ENCODE measurements around the gene FDXR.
A peak's percentile ranks its signal among the peaks of the same experiment; 100 is the strongest.

The FDXR gene

DNA sequence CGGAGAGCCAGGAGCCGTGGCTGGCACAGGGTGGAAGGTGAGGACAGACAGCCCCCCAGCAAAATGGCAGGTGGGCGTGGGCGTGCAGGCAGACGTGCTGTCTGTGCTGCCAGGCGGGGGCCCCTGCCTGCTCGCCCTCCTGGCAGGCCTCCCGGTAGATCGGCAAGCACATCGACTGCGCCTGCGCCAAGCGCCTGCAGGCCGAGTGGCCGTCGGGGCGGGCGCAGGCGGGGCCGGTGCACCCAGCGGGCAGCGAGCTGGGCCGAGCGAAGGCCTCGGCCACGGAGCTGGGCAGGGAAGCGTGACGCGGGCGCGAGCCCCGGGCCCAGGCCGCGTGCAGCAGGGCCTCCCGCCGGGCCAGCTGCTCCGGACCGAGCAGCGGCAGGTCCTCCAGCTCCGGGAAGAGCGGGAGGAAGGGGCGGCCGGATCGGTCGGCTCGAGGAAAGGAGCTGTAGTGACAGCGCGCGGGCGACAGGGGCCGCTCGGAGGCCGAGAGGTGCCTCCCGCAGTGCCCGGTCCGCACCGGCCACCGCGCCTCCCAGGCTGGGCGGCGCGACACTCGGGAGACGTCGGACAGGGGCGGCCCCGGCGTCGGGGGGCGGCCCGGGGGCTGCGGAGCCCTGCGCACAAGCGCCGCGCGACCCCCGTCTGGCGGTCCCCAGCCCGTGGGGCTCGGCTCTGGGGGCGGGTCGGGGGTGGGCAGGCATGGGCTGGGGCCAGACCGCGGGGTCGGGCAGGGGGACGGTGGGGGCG is 30.0 kb downstream of the FDXR start:
- no peak overlapping the region for H3K4me3 Mint-ChIP-seq
- ATAC-seq = peak; percentile 39

DNA sequence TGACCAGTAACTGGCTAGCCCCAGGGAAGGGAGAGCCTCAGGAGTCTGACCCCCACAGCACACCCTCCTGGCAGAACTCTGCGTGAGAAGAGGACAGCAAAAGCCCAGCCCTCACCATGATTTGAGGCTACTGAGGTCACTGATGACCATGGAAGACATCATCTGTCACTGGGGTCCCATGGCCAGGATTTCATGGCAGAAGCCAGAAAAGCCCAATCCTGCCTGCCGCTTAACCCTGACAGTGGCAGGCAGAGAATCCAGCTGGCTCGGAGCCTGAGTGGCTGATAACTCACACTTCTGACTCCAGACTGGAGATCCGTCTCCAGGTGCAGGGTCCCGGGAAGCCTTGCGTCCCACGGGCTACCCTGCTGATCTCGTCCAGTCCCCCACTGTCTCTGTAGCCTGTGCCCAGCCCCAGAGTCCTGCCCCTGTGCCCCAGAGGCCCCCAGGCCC is 30.6 kb downstream of the FDXR start:
- Mint-ChIP-seq H3K4me1 (peaks cover 42% of the 10 kb centered on the region), H3K27me3 (peaks cover 34% of the 10 kb centered on the region), H3K9me3 (no peaks in the 10 kb centered on the region), H3K27ac (peak overlapping the region in 1 of 2 donors; percentile 71), H3K4me3 (peak overlapping the region; percentile 12 to 24)
- no peak for DNase-seq
- no peak for ATAC-seq

More for the DNA sequence above, 30.0 kb downstream of the FDXR start:
- H3K4me1 Mint-ChIP-seq = peaks cover 42% of the 10 kb centered on the region
- H3K27me3 Mint-ChIP-seq = peaks cover 34% of the 10 kb centered on the region
- H3K9me3 Mint-ChIP-seq = no peaks in the 10 kb centered on the region
- no peak for DNase-seq
- H3K27ac Mint-ChIP-seq = no peak overlapping the region

DNA sequence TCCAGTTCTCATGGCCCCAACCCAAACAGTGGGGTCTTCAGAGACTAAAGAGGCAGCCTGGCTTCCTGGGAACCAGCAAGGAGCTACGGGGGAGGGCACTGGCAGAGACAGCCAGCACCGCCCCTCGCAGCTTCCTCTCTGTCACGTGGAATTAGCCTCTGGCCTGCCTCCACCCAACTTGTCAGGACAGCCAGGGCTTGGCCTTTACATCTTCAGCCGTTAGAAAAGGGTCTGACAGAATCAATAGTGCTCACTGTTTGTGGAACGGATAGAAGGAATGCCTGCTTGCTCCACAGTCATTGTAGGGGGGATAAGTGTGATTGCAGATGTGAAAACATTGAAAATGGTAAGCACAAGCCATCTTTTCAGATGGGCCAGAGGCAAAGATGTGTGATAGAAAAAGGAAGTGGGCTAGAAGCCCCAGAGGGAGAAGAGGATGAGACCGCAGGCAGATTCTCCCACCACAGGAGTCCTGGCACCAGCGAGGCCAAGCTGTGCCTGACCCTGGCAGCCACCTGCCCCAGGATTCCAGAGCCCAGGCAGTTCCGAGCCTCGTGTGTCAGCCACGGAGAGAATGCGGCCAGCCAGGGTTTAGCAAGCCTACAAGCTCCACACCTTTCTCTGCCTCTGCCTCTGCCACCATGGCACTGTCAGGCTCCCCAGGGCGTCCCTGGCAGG is 31.7 kb downstream of the FDXR start:
- peaks cover 34% of the 10 kb centered on the region for H3K27me3 Mint-ChIP-seq
- peak overlapping the region in 1 of 2 donors; percentile 31 for H3K27ac Mint-ChIP-seq
- H3K9me3 Mint-ChIP-seq = no peaks in the 10 kb centered on the region
- DNase-seq = no peak
- peaks cover 48% of the 10 kb centered on the region for H3K4me1 Mint-ChIP-seq
- ATAC-seq = no peak
- H3K4me3 Mint-ChIP-seq = no peak overlapping the region

DNA sequence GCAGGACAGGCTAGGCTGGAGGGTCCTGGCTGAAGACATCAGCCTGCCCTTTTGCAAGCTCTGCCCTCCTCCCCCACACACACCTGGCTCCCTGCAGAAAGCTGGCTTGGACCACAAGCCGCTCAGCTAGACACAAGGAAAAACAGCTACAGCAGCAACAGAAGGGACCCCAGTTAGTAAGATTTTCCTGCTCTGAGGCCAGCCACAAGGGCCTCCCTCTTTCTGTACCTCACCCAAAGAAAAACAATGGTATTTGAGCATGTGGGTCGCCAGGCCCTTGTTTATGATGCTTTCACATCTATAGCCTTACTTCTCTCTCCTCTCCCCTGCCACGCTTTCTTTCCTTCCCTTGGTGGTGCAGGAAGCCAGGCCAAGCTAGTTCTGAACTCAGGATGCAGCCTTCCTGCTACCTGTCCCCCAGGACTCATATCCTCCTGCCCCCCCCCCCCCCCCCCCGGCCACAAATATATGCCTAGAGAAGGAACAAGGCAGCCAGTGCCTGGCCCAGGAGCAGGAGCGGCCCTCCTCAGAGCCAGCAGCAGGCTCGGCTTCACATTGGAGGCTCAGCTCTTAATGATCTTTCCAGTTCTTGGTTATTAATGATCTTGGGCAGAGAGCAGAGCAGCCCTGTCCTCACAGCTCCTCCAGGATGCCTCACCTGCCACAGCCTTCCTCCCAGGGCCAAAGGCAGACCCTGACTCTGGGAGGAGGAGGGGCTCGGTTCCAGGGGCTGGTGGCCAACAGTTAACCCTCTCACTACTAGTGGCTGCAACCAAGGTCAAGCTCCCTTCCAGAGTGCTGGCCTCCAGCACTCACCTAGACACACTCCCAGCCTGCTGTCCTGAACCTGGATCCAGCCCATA is 32.6 kb downstream of the FDXR start:
- H3K9me3 Mint-ChIP-seq = no peaks in the 10 kb centered on the region
- peak overlapping the region in 1 of 2 donors; percentile 29 for H3K4me3 Mint-ChIP-seq
- ATAC-seq (peak; percentile 51), DNase-seq (no peak)
- H3K4me1 Mint-ChIP-seq = peaks cover 49% of the 10 kb centered on the region
- peaks cover 34% of the 10 kb centered on the region for H3K27me3 Mint-ChIP-seq
- peak overlapping the region in 1 of 2 donors; percentile 86 for H3K27ac Mint-ChIP-seq

DNA sequence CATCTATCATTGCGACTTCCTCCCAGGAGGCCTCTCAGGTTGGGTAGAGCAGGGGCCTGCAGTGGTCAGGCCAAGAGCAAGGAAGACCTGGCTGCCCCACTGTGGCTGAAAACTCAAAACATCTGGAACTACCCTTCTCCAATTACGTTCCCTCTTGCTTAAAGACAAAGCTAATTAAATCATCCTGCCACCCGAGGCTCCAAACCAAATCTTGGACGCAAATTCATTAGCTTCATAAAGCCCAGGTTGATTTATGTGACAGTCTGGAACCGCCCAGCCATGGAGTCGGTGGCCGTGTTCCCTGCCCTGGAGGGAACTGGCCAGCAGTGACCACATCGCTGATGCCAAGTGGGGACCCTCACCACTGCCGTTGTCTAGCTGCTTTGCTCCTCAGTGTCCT is 34.5 kb downstream of the FDXR start:
- H3K27me3 Mint-ChIP-seq = peaks cover 22% of the 10 kb centered on the region
- H3K27ac Mint-ChIP-seq = no peak overlapping the region
- H3K4me3 Mint-ChIP-seq = no peak overlapping the region
- ATAC-seq (no peak), DNase-seq (no peak)
- H3K4me1 Mint-ChIP-seq = peaks cover 49% of the 10 kb centered on the region
- no peaks in the 10 kb centered on the region for H3K9me3 Mint-ChIP-seq

DNA sequence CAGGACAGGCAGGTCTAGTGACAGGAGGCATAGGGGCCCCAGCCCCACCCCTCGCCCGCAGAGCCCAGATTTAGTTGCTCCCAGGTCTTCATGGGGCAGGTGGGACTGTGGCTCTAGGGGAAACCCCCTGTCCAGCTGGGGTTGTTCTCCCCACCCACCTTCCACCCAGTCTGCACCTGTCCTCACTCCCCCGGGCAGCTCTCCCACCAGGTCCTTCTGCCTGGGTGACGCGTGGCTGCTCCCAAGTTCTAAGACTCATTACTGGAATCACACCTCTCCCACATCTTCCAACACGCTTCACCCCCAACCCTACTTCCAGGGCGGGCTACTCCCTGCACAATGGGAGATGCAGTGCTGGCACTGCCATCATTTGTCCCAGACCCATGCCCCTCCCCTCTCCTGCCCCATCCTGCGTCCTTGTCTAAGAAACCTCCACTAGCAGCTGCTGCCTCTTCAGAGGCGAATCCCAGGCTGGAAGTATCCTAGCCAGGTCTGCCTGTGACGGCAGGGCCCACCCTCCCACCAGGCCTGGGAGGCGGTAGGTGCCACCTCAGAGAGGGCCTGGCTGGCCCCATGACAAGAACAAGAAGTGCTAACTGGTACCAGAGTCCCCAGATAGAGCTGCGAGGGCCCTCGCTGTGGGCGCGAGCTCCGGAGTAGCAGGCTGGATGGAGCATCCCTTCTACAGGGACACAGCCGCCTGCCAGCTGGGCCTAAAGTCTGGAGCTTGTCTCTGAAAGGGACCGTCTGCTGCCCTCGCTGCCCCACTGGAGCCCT is 35.9 kb downstream of the FDXR start:
- peaks cover 13% of the 10 kb centered on the region for H3K27me3 Mint-ChIP-seq
- no peaks in the 10 kb centered on the region for H3K9me3 Mint-ChIP-seq
- no peak for DNase-seq
- no peak overlapping the region for H3K4me3 Mint-ChIP-seq
- peak overlapping the region in 1 of 2 donors; percentile 64 for H3K27ac Mint-ChIP-seq
- H3K4me1 Mint-ChIP-seq = peaks cover 43% of the 10 kb centered on the region
- no peak for ATAC-seq

DNA sequence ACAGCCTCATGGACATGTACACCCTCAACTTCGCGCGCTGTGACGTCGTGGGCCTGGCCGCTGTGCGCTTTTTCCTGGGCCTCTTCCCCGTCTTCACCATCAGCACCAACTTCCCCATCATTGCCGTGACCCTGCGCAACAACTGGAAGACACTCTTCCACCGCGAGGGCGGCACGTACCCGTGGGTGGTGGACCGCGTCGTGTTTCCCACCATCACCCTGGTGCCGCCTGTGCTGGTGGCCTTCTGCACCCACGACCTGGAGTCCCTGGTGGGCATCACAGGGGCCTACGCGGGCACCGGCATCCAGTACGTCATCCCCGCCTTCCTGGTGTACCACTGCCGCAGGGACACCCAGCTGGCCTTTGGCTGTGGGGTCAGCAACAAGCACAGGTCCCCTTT is 36.6 kb downstream of the FDXR start:
- peaks cover 36% of the 10 kb centered on the region for H3K4me1 Mint-ChIP-seq
- H3K4me3 Mint-ChIP-seq = no peak overlapping the region
- DNase-seq = no peak
- no peak overlapping the region for H3K27ac Mint-ChIP-seq
- no peak for ATAC-seq
- peaks cover 6% of the 10 kb centered on the region for H3K27me3 Mint-ChIP-seq
- H3K9me3 Mint-ChIP-seq = no peaks in the 10 kb centered on the region

DNA sequence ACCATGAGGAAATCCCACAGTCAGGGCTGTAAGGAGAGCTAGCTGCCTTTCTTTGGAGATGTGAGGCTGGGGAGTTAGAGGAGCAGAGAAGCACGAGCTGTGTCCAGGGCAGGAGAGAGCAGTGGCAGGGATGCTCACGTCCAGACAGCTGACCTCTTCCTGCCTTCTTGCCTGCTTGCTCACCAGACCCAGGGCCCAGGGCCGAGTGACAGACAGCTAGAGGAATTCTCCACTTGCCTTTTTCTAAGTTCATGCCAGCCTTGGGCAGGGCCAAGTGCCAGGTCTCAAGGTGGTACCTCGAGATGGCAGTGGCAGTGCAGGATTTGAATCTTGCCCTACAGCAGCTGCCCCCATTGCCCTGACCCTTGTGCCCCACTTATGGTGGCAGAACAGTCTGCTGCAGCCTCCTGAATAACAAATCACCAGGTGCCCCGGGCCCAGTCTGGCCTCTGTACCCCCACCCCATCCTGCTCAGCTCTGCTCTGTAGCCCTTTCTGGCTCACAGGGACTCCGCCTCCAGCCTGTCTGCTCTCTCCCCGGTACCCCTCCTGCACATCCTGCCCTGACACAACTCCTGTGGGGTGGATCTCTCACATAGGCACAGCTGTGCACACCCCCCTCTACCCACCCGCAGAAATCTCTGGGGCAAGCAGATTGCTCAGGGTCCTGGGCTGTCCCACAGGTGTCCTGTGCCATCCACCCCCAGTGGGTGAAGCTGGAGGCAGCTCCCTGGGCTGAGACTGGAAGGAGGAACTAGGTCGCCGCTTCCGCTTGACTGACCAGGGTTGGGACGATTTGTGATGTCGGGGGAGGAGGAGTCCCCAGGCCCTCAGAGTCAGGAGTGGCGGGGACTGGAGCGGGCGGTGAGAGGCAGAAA is 39.1 kb downstream of the FDXR start:
- peaks cover 13% of the 10 kb centered on the region for H3K4me1 Mint-ChIP-seq
- H3K27ac Mint-ChIP-seq = no peak overlapping the region
- no peaks in the 10 kb centered on the region for H3K27me3 Mint-ChIP-seq
- H3K4me3 Mint-ChIP-seq = no peak overlapping the region
- DNase-seq = no peak
- H3K9me3 Mint-ChIP-seq = no peaks in the 10 kb centered on the region
- ATAC-seq = no peak

DNA sequence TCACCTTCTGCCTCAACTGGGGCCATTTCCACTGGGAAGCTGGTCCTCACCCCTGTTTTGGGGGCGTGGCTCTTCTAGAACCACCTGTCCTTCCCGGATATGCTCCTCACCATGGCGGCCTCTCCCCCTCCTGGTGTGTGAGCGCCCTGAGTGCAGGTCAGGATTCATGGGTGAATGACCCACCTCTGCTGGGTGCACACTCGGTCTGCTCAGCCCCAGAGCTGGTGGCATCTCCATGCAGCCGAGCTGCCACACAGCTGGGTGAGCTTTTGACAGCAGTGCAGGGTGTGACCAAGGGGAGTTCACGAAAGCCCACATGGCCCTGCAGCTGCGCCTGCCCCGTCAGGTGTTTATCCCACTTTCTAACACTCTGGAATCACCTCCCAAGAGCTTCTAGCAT is 40.4 kb downstream of the FDXR start:
- H3K9me3 Mint-ChIP-seq = no peaks in the 10 kb centered on the region
- peaks cover 7% of the 10 kb centered on the region for H3K4me1 Mint-ChIP-seq
- H3K4me3 Mint-ChIP-seq = no peak overlapping the region
- ATAC-seq (no peak), DNase-seq (no peak)
- H3K27me3 Mint-ChIP-seq = no peaks in the 10 kb centered on the region
- H3K27ac Mint-ChIP-seq = peak overlapping the region in 1 of 2 donors; percentile 49

DNA sequence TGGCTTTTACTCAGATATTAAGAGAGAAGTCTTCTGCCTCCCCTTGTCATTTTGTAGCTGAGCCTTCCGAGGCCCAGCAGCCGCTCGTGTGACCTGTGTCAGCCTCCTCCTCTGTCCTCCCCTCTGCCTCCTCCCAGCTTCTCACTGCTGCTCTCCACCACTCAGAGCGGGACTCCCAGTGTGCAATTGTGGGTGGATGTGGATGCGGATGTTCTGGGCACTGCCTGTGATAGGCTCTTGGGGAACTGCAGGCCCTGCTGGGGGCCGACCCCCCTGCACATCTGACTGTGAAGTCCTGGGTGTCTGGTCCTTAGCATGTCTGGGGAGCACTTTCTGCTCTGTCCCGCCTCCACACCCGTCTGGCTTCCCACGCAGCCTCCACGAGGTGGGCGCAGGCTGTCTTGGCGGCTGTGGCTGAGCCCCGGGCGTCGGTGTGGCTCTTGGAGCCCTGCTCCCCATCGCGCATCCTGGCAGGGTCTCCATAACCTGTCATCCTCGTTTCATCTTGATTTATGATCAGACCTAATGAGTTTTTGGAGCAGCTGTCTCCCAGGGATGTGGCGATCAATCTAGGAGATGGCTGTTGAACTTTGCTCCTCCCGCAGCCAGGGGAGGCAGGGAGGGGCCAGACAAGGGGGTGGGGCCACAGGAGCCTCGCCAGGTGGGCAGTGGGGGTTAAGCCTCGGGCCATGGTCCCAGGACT is 41.2 kb downstream of the FDXR start:
- peaks cover 6% of the 10 kb centered on the region for H3K4me1 Mint-ChIP-seq
- DNase-seq (no peak), ATAC-seq (no peak)
- no peak overlapping the region for H3K27ac Mint-ChIP-seq
- H3K4me3 Mint-ChIP-seq = no peak overlapping the region
- H3K27me3 Mint-ChIP-seq = no peaks in the 10 kb centered on the region
- no peaks in the 10 kb centered on the region for H3K9me3 Mint-ChIP-seq

DNA sequence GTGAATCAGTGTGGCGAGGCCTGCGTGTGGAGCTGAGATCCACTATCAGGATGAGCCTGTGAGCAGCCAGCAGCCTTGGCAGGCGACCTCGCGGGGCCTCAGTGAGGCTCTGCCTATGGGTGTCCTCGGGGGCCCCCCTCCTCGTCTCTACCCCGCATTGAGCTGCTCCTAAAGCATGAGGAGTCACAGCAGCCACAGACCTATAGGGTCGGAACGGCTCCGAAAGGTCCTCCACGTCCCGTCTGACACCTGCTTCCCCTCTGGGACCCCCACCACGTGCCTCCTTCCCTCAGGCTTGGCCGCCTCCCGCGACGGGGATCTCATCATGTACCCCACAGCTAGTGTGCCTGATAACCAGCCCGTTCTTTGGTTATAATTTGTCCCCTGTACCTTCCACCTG is 41.9 kb downstream of the FDXR start:
- Mint-ChIP-seq H3K27ac (peak overlapping the region in 1 of 2 donors; percentile 73), H3K27me3 (no peaks in the 10 kb centered on the region), H3K9me3 (no peaks in the 10 kb centered on the region), H3K4me1 (no peaks in the 10 kb centered on the region), H3K4me3 (no peak overlapping the region)
- ATAC-seq (no peak), DNase-seq (no peak)

DNA sequence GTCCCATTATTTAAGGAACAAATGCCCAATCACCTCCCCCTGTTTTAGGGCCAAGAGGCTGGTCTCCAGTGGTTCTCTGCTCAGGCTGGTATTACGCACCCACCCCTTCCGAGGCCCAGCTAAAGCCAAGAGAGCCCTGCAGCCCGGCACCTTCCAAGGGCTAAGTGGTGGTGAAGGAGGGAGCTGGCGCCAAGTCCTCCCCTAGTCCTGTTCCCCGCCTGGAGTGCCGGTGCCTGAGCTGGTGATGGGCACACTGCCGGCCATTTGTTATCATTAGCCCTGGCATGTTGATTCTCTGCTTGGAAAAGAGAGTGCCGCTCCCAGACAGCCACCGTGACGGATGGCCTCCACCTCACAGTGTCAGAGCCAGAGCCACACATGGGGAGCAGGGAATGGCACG is 45.0 kb downstream of the FDXR start:
- Mint-ChIP-seq H3K4me3 (no peak overlapping the region), H3K27me3 (no peaks in the 10 kb centered on the region), H3K9me3 (no peaks in the 10 kb centered on the region), H3K27ac (no peak overlapping the region), H3K4me1 (no peaks in the 10 kb centered on the region)
- DNase-seq (no peak), ATAC-seq (no peak)

DNA sequence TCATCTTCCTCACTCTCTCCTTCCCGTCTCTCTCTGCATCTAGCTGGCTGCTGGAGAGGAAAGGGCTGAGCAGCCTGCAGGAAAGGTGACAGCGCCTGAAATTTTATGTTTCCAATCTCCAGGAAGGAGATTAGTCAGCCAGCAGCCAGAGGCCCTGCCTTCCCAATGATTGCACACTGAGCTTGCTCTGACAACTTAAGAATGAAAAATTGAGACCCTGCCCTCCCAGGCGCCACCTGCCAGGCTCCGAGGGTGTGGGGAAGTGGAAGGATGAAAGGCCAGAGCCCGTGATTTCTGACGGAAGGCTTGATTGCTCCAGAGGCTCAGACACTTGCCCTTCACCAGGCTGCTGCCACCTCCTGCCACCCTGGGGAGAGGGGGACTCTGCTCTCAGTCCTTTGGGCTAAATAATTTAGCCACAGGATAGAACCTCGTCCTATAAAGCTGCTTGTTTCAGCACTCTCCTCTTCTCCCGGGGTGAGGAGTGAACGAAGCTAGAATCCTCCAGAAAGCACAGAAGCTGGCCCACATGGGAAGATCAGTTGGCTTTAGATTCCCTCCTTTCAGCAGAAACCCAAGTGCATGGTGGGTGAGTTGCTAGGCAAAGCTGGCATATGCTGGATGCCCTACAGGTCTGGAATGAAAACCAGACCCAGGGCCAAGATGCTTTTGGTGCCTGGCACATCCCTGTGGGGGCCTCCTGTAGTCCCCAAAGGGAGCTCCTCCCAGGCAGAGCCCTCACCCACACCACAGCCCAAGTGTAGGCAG is 46.7 kb downstream of the FDXR start:
- Mint-ChIP-seq H3K4me3 (no peak overlapping the region), H3K9me3 (no peaks in the 10 kb centered on the region), H3K4me1 (no peaks in the 10 kb centered on the region), H3K27me3 (no peaks in the 10 kb centered on the region), H3K27ac (no peak overlapping the region)
- ATAC-seq = no peak
- DNase-seq = no peak

All from stimulated activated naive CD8-positive, alpha-beta T cell treated with anti-CD3 and anti-CD28 coated beads, Interleukin-15, amount 100 ng/mL, for 72 hours (primary cell).